DLD1 (cell line): Measurements from ENCODE around the gene DPY30.
"Not testable (repeated sequence)": the region's sequence is repeated elsewhere in the genome, so short reads cannot be mapped to it uniquely, and the experiment has no call there.

ENCODE experiments used
- in situ Hi-C: cut with HindIII; loops from 2 replicates; pipeline ENCODE4 v1.10.0; 2017; ENCODE audit warnings: low sequenced_read_pairs

Gene DPY30

GRCh38 chr2:32039447-32040219 is at the start of gene DPY30:
TSS of gene DPY30 (minus strand) at chr2:32039805. CDS start at chr2:32039456, 349 bp downstream.
- in situ Hi-C loops: no loop called here

GRCh38 chr2:32074134-32074506 is 34.5 kb upstream of the DPY30 start:
- in situ Hi-C loops: no loop called here

GRCh38 chr2:32067549-32067948 is 27.9 kb upstream of the DPY30 start:
- in situ Hi-C loops: no loop called here

GRCh38 chr2:32064713-32065112 is 25.1 kb upstream of the DPY30 start:
- in situ Hi-C loops: no loop called here

- in situ Hi-C loops: no loop called here
These were observed 24.5 kb upstream of the DPY30 start for GRCh38 chr2:32064021-32064601.

GRCh38 chr2:32063310-32064020 is 23.9 kb upstream of the DPY30 start, which contains the start of gene SPAST:
TSS of gene SPAST (plus strand) at chr2:32063556. CDS start at chr2:32063832, 276 bp downstream.
- in situ Hi-C loops: no loop called here

GRCh38 chr2:32061973-32062861 is 22.6 kb upstream of the DPY30 start:
- in situ Hi-C loops: no loop called here

- in situ Hi-C loops: no loop called here
These were observed 21.8 kb upstream of the DPY30 start for GRCh38 chr2:32061430-32061829.

- in situ Hi-C loops: no loop called here
These were observed 20.7 kb upstream of the DPY30 start for GRCh38 chr2:32060266-32060665.

- in situ Hi-C loops: no loop called here
These were observed 18.5 kb upstream of the DPY30 start for GRCh38 chr2:32058130-32058529.

GRCh38 chr2:32054583-32054982 is 15.0 kb upstream of the DPY30 start:
- in situ Hi-C loops: not testable (repeated sequence)

GRCh38 chr2:32051836-32052439 is 12.3 kb upstream of the DPY30 start:
- in situ Hi-C loops: no loop called here

- in situ Hi-C loops: no loop called here
These were observed 4.0 kb upstream of the DPY30 start for GRCh38 chr2:32043561-32043960.

GRCh38 chr2:32034198-32034887 is 5.3 kb downstream of the DPY30 start:
- in situ Hi-C loops: not testable (repeated sequence)

GRCh38 chr2:32018789-32019482 is 20.7 kb downstream of the DPY30 start:
- in situ Hi-C loops: not testable (repeated sequence)

- in situ Hi-C loops: no loop called here
These were observed 26.7 kb downstream of the DPY30 start for GRCh38 chr2:32012872-32013271.

GRCh38 chr2:32011485-32011960 is 28.1 kb downstream of the DPY30 start:
- in situ Hi-C loops: no loop called here

- in situ Hi-C loops: no loop called here
These were observed 28.7 kb downstream of the DPY30 start, which contains the start of gene MEMO1 for GRCh38 chr2:32010670-32011484. TSS of gene MEMO1 (minus strand) at chr2:32011008. CDS start at chr2:32010247, 761 bp downstream.
